Spleen (tissue), 11 donors: ENCODE data around the gene RGPD3. TPM values are rescaled to one million over a fixed set of nuclear protein-coding genes. Genes with fewer than 3 reads are reported as not detected.

Experiments
- DNase-seq: peaks from one replicate; pipeline ENCODE4 v3.0.0-alpha.2; 2020
- H3K27ac ChIP-seq, 8 donors: fragments of 200-600 bp; sonication (generic) in 7 of 8; 1 replicate in 4 of 8; 2 replicates in 4 of 8; pipeline versions ENCODE4 v1.5.0 to v1.8.0; 2016 to 2021; ENCODE audit warnings: inconsistent platforms in 4 of 8, mild to moderate bottlenecking in 4 of 8, moderate library complexity in 1 of 8
- H3K27me3 ChIP-seq, 7 donors: fragments of 200-600 bp; sonication (generic) in 6 of 7; replicated peaks in 1 of 7; 1 replicate in 4 of 7; 2 replicates in 3 of 7; pipeline versions ENCODE4 v1.5.0 to v1.8.0; 2016 to 2021; ENCODE audit warnings: inconsistent platforms in 3 of 7, mild to moderate bottlenecking in 1 of 7
- H3K36me3 ChIP-seq, 6 donors: fragments of 200-600 bp; sonication (generic) in 5 of 6; 1 replicate in 4 of 6; 2 replicates in 2 of 6; pipeline versions ENCODE4 v1.5.0 to v1.8.0; 2016 to 2021; ENCODE audit warnings: inconsistent platforms in 2 of 6
- H3K4me1 ChIP-seq, 6 donors: fragments of 200-600 bp; sonication (generic) in 5 of 6; 1 replicate in 3 of 6; 2 replicates in 3 of 6; pipeline versions ENCODE4 v1.5.0 to v1.8.0; 2016 to 2021; ENCODE audit warnings: inconsistent platforms in 3 of 6
- H3K4me3 ChIP-seq, 8 donors: fragments of 200-600 bp; sonication (generic) in 7 of 8; 1 replicate in 4 of 8; 2 replicates in 4 of 8; pipeline versions ENCODE4 v1.5.0 to v1.8.0; 2016 to 2021; ENCODE audit warnings: inconsistent platforms in 4 of 8, mild to moderate bottlenecking in 4 of 8, moderate library complexity in 2 of 8
- H3K9me3 ChIP-seq, 8 donors: fragments of 200-600 bp; sonication (generic) in 7 of 8; 1 replicate in 4 of 8; 2 replicates in 4 of 8; pipeline versions ENCODE4 v1.5.0 to v1.8.0; 2016 to 2021; ENCODE audit warnings: inconsistent platforms in 4 of 8
- CTCF ChIP-seq, 11 experiments: fragments of 200-600 bp in 7 of 11; fragments of 450-650 bp in 4 of 11; sonication (generic) in 4 of 11; IDR thresholded peaks in 8 of 11; conservative IDR thresholded peaks in 3 of 11; 1 replicate in 7 of 11; 2 replicates in 4 of 11; pipeline versions ENCODE4 v1.4.0 to v1.8.0; 2016 to 2021; ENCODE audit warnings: antibody characterized with exemption in 11 of 11, inconsistent platforms in 4 of 11, mild to moderate bottlenecking in 1 of 11
- POLR2A ChIP-seq, 3 donors: fragments of 450-650 bp; IDR thresholded peaks; one replicate each; pipeline ENCODE4 v1.5.1; 2017; ENCODE audit warnings: antibody characterized with exemption in 3 of 3, mild to moderate bottlenecking in 1 of 3
- POLR2AphosphoS5 ChIP-seq, 3 donors: sonication (generic); formaldehyde crosslinking; IDR thresholded peaks; one replicate each; pipeline ENCODE4 v1.5.1; 2017; ENCODE audit warnings: antibody characterized with exemption in 3 of 3
- WGBS, 5 donors: extraction: QIAGEN DNeasy Blood & Tissue Kit in 3 of 5; methylation state at CpG; one replicate each; pipeline versions ENCODE4 v1.1.5 to v1.1.7; 2013 to 2018; 5-methylcytosine and 5-hydroxymethylcytosine counted together
- intact Hi-C: fragments of 100-400 bp; cut with DNase I; formaldehyde crosslinking; loops from one replicate; pipeline ENCODE4 v1.15.0; 2023; ENCODE audit warnings: low total_unique reads
- polyA plus RNA-seq, 3 donors: library from polyadenylated mRNA; stranded (reverse); fragments of 200-250 nt; gene quantifications; one replicate each; pipeline ENCODE4 v1.2.1, GENCODE V29; 2013
- total RNA-seq, 7 donors: library from RNA; depleted of rRNA in 3 of 7; stranded (reverse); fragments of >200 nt in 3 of 7; fragmentation: NEBNext Ultra II Directional in 4 of 7; extraction: Animal tissue kit (Norgen Biotek cat#: 25700) in 4 of 7; gene quantifications; one replicate each; pipeline versions ENCODE4 v1.1.0 to v1.2.1, GENCODE V29; 2016 to 2021
- donor health status: healthy with polysubstance abuse.
- donor health status: DM: no; HTN: no; CAD: no; lungs with moderate emphysema.
- donor health status: DM: no; HTN: no; CAD: no.
- donor health status: Bipolar disorder and iron deficiency.
- donor health status: healthy.
- donor health status: DM: no; HTN: no; CAD: no.
- donor health status: DM: yes; HTN: yes; CAD: no.

Gene RGPD3
- total and polyA plus RNA-seq, 10 donors, result 0.07 to 3.5 (median 1.2) TPM

- intact Hi-C loops, result no loop called here
- DNase-seq, result no peak
- Histone ChIP-seq H3K4me3 (no peak overlapping the region), H3K9me3 (no peaks in the 10 kb centered on the region), H3K36me3 (no peaks in the 10 kb centered on the region), H3K4me1 (no peaks in the 10 kb centered on the region), H3K27ac (no peak overlapping the region), H3K27me3 (no peaks in the 10 kb centered on the region)
- no peak for TF ChIP-seq POLR2AphosphoS5 (IDR thresholded peaks at IDR 0.05)
- no peak for TF ChIP-seq CTCF (IDR thresholded peaks at IDR 0.05 in 8 of 11, conservative IDR thresholded peaks at IDR 0.05 in 3 of 11)
- no peak for TF ChIP-seq POLR2A (IDR thresholded peaks at IDR 0.05)
- 80 to 94% (median 89%) methylated on average over 5 of the region's 5 CpGs for WGBS, 5 donors
Measured at GRCh38 chr2:106341666-106342065, 126.5 kb downstream of the RGPD3 start.

Other genes with a start within 250 kb of the RGPD3 start
- under 1 TPM in 6 of 7 donors, not detected in 1; 0.17 to 0.38 (median 0.30) TPM for gene CD8B2, start 19.0 kb upstream of the RGPD3 start, total RNA-seq
- gene CD8B2, start 19.0 kb upstream of the RGPD3 start, polyA plus RNA-seq, result under 1 TPM in 2 of 3 donors, not detected in 1; 0.17 to 0.22 TPM